Measurements from ENCODE around the gene UGT3A2. TPM values are rescaled to one million over a fixed set of nuclear protein-coding genes. Genes with fewer than 3 reads are reported as not detected.

Gene UGT3A2
- total and polyA plus RNA-seq, 2 experiments from 2014 or later: 1.8 to 3.5 TPM

- TF ChIP-seq, protein P1, sequence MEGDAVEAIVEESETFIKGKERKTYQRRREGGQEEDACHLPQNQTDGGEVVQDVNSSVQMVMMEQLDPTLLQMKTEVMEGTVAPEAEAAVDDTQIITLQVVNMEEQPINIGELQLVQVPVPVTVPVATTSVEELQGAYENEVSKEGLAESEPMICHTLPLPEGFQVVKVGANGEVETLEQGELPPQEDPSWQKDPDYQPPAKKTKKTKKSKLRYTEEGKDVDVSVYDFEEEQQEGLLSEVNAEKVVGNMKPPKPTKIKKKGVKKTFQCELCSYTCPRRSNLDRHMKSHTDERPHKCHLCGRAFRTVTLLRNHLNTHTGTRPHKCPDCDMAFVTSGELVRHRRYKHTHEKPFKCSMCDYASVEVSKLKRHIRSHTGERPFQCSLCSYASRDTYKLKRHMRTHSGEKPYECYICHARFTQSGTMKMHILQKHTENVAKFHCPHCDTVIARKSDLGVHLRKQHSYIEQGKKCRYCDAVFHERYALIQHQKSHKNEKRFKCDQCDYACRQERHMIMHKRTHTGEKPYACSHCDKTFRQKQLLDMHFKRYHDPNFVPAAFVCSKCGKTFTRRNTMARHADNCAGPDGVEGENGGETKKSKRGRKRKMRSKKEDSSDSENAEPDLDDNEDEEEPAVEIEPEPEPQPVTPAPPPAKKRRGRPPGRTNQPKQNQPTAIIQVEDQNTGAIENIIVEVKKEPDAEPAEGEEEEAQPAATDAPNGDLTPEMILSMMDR (IDR thresholded peaks at IDR 0.05; ENCODE audit: poor library complexity): no peak
- TF ChIP-seq EZH2 (IDR thresholded peaks at IDR 0.05; ENCODE audit: borderline replicate concordance): no peak
- no peak for TF ChIP-seq EZH2phosphoT487 (IDR thresholded peaks at IDR 0.05; ENCODE audit: low read depth, severe bottlenecking, unreplicated experiment)
- Histone ChIP-seq H3K79me2 (no peaks in the 10 kb centered on the region), H3K36me3 (replicated peaks; ENCODE audit: insufficient read depth, low read depth) (no peaks in the 10 kb centered on the region), H3K4me3 (no peak overlapping the region), H3K9me3 (ENCODE audit: low read depth) (no peaks in the 10 kb centered on the region), H3K27me3 (peaks cover 29% of the 10 kb centered on the region), H3K4me1 (ENCODE audit: insufficient read depth) (no peaks in the 10 kb centered on the region), H2AFZ (no peak overlapping the region), H4K20me1 (ENCODE audit: insufficient read depth, poor library complexity, severe bottlenecking) (no peaks in the 10 kb centered on the region), H3K27ac (no peak overlapping the region), H3K9me2 (replicated peaks; ENCODE audit: insufficient read depth) (no peaks in the 10 kb centered on the region), H3K4me2 (no peak overlapping the region)
- no peak for DNase-seq (ENCODE audit: low spot score)
- 85% methylated on average over 4 of the region's 4 CpGs for WGBS (ENCODE audit: low lambda C conversion rate, missing lambda C conversion rate)
These were observed 78.2 kb downstream of the UGT3A2 start for GRCh38 chr5:35988529-35988928.

DNA sequence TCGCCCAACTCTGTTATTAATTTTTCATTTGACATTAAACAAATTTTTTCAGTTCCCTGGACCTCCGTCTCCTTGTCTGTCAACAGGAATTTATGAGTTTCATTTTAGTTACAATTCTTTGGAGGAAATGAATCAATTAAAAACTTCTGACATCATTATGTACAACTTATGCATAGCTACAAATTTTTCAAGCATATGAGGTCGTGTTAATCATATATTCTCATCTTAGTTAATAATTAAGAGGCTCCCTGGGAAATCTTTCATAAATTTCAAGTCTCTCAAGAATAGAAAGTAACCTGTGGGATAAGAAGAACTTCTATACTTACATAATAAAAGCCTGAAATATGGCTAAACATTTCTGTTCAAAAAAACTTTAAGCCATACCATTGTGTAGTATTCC lies 78.9 kb downstream of the UGT3A2 start:
- Histone ChIP-seq H2AFZ (no peak overlapping the region), H3K9me2 (replicated peaks; ENCODE audit: insufficient read depth) (no peaks in the 10 kb centered on the region), H4K20me1 (ENCODE audit: insufficient read depth, poor library complexity, severe bottlenecking) (no peaks in the 10 kb centered on the region), H3K4me3 (no peak overlapping the region), H3K9me3 (ENCODE audit: low read depth) (no peaks in the 10 kb centered on the region), H3K79me2 (no peaks in the 10 kb centered on the region), H3K4me1 (ENCODE audit: insufficient read depth) (no peaks in the 10 kb centered on the region), H3K27me3 (peaks cover 26% of the 10 kb centered on the region), H3K36me3 (replicated peaks; ENCODE audit: insufficient read depth, low read depth) (no peaks in the 10 kb centered on the region), H3K27ac (no peak overlapping the region), H3K4me2 (no peak overlapping the region)
- WGBS (ENCODE audit: low lambda C conversion rate, missing lambda C conversion rate): 64% methylated on average over 3 of the region's 3 CpGs
- TF ChIP-seq, protein P1 (IDR thresholded peaks at IDR 0.05; ENCODE audit: poor library complexity): no peak
- TF ChIP-seq EZH2phosphoT487 (IDR thresholded peaks at IDR 0.05; ENCODE audit: low read depth, severe bottlenecking, unreplicated experiment) (no peak), EZH2 (IDR thresholded peaks at IDR 0.05; ENCODE audit: borderline replicate concordance) (no peak)
- DNase-seq (ENCODE audit: low spot score): no peak

Small RNA genes within 50 kb of the gene (small RNA-seq; reads per million reads assigned to genes)
- not detected for gene AC016612.1

Other genes with a start within 250 kb of the UGT3A2 start
- gene IL7R, start 210.0 kb downstream of the UGT3A2 start, total RNA-seq: 0.40 and 1.1 TPM in 2 replicates
- gene IL7R, start 210.0 kb downstream of the UGT3A2 start, polyA plus RNA-seq: 0.13 and 0.47 TPM in 2 replicates
- gene CAPSL, start 128.3 kb downstream of the UGT3A2 start, total RNA-seq: not detected in 2 replicates
- 0.66 and 0.91 TPM in 2 replicates for gene CAPSL, start 128.3 kb downstream of the UGT3A2 start, polyA plus RNA-seq
- 35.4 and 45.1 TPM in 2 replicates for gene UGT3A1, start 75.5 kb downstream of the UGT3A2 start, total RNA-seq
- 27.9 and 29.2 TPM in 2 replicates for gene UGT3A1, start 75.5 kb downstream of the UGT3A2 start, polyA plus RNA-seq
- gene LMBRD2, start 85.0 kb upstream of the UGT3A2 start, total RNA-seq: 26.9 and 27.9 TPM in 2 replicates
- gene LMBRD2, start 85.0 kb upstream of the UGT3A2 start, polyA plus RNA-seq: 3.2 and 4.5 TPM in 2 replicates
- gene SKP2, start 85.2 kb upstream of the UGT3A2 start, total RNA-seq: 97.5 and 103 TPM in 2 replicates
- gene SKP2, start 85.2 kb upstream of the UGT3A2 start, polyA plus RNA-seq: 55.5 and 64.6 TPM in 2 replicates
- 83.0 and 102 TPM in 2 replicates for gene NADK2, start 175.0 kb upstream of the UGT3A2 start, total RNA-seq
- gene NADK2, start 175.0 kb upstream of the UGT3A2 start, polyA plus RNA-seq: 33.8 and 43.1 TPM in 2 replicates
- 3.8 and 6.5 TPM in 2 replicates for gene RANBP3L, start 235.0 kb upstream of the UGT3A2 start, total RNA-seq
- gene RANBP3L, start 235.0 kb upstream of the UGT3A2 start, polyA plus RNA-seq: 0.28 and 0.46 TPM in 2 replicates